RWPE1 (cell line): Measurements from ENCODE around the gene PTTG1.

Experiments used
- CTCF ChIA-PET: fragments of 350-600 bp; sonication (Branson Sonifier 250); formaldehyde crosslinking; extraction: SDS; loops from one replicate; lab custom pipeline; 2021; lab: Yijun Ruan, JAX
- POLR2A ChIA-PET: fragments of 400-600 bp; formaldehyde crosslinking; extraction: SDS; loops from one replicate; lab custom pipeline; 2020; ENCODE audit warnings: antibody characterized with exemption; ENCODE audit not compliant: low non-redundant PET; lab: Yijun Ruan, JAX
- DNase-seq: peaks from one replicate; pipeline ENCODE4 v3.0.0; 2012; ENCODE audit warnings: low spot score
- H3K27ac ChIP-seq: fragments of 450-650 bp; 2 replicates; pipeline ENCODE4 v1.5.1; 2017
- TF ChIP-seq, protein P1 (sequence below): fragments of 450-650 bp; conservative IDR thresholded peaks from 2 replicates; pipeline ENCODE4 v1.5.1; 2017; ENCODE audit warnings: low read depth, mild to moderate bottlenecking

Gene PTTG1

DNA sequence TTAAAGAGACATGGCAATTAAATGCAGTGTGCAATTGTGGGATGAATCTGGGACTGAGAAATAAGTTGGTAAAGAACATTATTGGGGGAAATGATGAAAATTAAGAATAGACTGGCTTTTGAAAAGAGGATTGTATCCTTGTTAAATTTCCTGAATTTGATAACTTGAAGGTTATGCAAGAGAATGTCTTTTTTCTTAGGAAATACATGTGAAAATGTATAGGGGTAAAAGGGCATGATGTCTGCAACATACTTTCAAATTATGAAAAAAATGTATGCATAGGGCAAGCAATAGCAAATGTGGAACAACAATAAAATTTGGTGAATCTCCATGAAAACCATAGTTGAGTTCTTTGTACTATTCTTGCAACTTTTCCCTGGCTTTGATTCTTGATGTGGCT is 24.1 kb downstream of the PTTG1 start:
- CTCF ChIA-PET = no interaction called here
- no peak for DNase-seq
- H3K27ac ChIP-seq = no peak overlapping the region
- TF ChIP-seq, protein P1, sequence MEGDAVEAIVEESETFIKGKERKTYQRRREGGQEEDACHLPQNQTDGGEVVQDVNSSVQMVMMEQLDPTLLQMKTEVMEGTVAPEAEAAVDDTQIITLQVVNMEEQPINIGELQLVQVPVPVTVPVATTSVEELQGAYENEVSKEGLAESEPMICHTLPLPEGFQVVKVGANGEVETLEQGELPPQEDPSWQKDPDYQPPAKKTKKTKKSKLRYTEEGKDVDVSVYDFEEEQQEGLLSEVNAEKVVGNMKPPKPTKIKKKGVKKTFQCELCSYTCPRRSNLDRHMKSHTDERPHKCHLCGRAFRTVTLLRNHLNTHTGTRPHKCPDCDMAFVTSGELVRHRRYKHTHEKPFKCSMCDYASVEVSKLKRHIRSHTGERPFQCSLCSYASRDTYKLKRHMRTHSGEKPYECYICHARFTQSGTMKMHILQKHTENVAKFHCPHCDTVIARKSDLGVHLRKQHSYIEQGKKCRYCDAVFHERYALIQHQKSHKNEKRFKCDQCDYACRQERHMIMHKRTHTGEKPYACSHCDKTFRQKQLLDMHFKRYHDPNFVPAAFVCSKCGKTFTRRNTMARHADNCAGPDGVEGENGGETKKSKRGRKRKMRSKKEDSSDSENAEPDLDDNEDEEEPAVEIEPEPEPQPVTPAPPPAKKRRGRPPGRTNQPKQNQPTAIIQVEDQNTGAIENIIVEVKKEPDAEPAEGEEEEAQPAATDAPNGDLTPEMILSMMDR = no peak
- POLR2A ChIA-PET = no interaction called here

DNA sequence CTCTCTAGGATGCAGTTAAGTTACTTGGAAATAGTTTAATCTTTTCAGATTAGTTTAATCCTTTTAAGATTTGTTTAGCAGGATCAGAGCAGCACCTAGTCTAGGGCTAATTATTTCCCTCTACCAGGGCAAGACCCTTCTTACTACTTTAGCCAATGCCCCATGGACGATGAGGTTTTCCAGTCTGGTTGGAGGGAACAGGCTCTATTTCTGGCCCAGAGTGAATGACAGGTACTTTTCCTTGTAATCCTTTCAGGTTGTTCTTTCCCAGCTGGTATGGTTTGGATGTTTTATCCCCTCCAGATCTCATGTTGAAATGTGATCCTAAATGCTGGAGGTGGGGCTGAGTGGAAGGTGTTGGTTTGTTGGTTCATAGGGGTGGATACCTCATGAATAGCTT is 27.2 kb downstream of the PTTG1 start:
- DNase-seq = no peak
- POLR2A ChIA-PET = no interaction called here
- TF ChIP-seq, protein P1 = no peak
- CTCF ChIA-PET = interaction anchor here (0.8 kb wide), 1 partner anchor 11 kb away, joined by 4 read pairs; no protein-coding TSS in a partner anchor
- no peak overlapping the region for H3K27ac ChIP-seq

DNA sequence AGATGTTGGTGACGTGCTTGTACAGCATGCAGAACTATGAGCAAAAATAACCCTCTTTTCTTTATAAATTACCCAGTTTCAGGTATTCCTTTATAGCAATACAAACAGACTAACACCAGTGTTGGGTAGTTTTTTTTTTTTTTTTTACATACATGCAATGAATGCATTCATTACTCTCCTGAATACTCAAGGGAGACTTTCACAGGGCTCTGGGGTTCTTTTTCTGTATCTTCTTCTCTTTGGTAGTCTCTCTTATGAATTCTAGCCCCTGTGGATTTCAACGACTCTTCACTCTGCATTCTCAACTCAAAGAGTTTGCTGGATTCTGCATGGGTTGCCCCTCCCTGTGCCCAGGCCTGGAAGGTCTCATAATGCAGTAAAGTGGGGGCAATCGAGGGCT is 27.8 kb downstream of the PTTG1 start:
- ChIA-PET CTCF (no interaction called here), POLR2A (no interaction called here)

GRCh38 chr5:160450164-160450932 is 28.7 kb downstream of the PTTG1 start:
- POLR2A ChIA-PET = no interaction called here
- no peak for DNase-seq
- TF ChIP-seq, protein P1 = no peak
- CTCF ChIA-PET = no interaction called here
- H3K27ac ChIP-seq = no peak overlapping the region

More for the DNA sequence above, 27.8 kb downstream of the PTTG1 start:
- TF ChIP-seq, protein P1 = no peak
- no peak overlapping the region for H3K27ac ChIP-seq
- no peak for DNase-seq

- CTCF ChIA-PET = no interaction called here
- no peak overlapping the region for H3K27ac ChIP-seq
Measured at GRCh38 chr5:160451281-160451680, 29.6 kb downstream of the PTTG1 start.

DNA sequence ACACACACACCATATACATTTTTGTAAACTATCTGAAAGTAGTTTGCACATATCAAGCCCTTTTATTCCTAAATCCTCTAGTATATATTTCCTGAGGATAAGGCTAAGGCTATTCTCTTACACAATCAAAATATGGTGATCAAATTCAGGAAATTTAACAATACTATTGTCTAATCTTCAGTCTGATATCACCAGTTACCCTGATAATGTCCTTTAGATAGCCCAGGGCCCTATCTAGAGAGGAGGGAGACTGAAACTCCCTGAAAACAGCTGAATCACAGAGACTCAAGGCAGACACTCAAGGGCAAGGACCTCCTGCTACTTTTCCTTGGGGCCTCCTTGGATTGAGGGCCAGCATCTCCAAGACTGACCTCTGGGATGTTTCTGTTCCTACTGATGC is 30.4 kb downstream of the PTTG1 start:
- POLR2A ChIA-PET = no interaction called here
- no peak overlapping the region for H3K27ac ChIP-seq
- CTCF ChIA-PET = no interaction called here
- no peak for DNase-seq
- TF ChIP-seq, protein P1 = no peak

More at GRCh38 chr5:160451281-160451680, 29.6 kb downstream of the PTTG1 start:
- DNase-seq = no peak
- POLR2A ChIA-PET = no interaction called here
- TF ChIP-seq, protein P1 = no peak
